WTC11 (cell line): ENCODE results near the gene CISD2. TPM values are rescaled to one million over a fixed set of nuclear protein-coding genes. Genes with fewer than 3 reads are reported as not detected.

Experiments
- ATAC-seq: fragments of 200-7000 bp; cut with Tn5 transposase; 2 replicates; pipeline ENCODE4 v1.10.0; 2021; ENCODE audit warnings: mild to moderate bottlenecking, moderate library complexity
- CTCF ChIA-PET: fragments of 300-600 bp; sonication (Branson Sonifier 250); formaldehyde crosslinking; loops from one replicate; lab custom pipeline; 2021; ENCODE audit warnings: antibody characterized with exemption; lab: Charles Lee
- POLR2A ChIA-PET: fragments of 350-600 bp; sonication (Branson Sonifier 250); formaldehyde crosslinking; loops from one replicate; lab custom pipeline; 2021; ENCODE audit warnings: antibody characterized with exemption; lab: Charles Lee
- DNase-seq: peaks from one replicate; pipeline ENCODE4 v3.0.0; 2021; ENCODE audit warnings: low spot score
- H3K27ac Mint-ChIP-seq: 2 replicates; pipeline ENCODE4 v1.8.0; 2021; ENCODE audit warnings: mixed read lengths
- H3K27me3 Mint-ChIP-seq: 2 replicates; pipeline ENCODE4 v1.8.0; 2021; ENCODE audit warnings: low read depth, mild to moderate bottlenecking, moderate library complexity, mixed read lengths
- H3K36me3 Mint-ChIP-seq: 2 replicates; pipeline ENCODE4 v1.8.0; 2021; ENCODE audit warnings: mixed read lengths
- H3K4me1 Mint-ChIP-seq: 2 replicates; pipeline ENCODE4 v1.8.0; 2022; ENCODE audit warnings: mixed read lengths
- H3K4me3 Mint-ChIP-seq: 2 replicates; pipeline ENCODE4 v1.8.0; 2021; ENCODE audit warnings: mild to moderate bottlenecking, moderate library complexity, mixed read lengths
- H3K9me3 Mint-ChIP-seq: 2 replicates; pipeline ENCODE4 v1.8.0; 2021; ENCODE audit warnings: mixed read lengths
- CREM ChIP-seq: sonication (generic); formaldehyde crosslinking; IDR thresholded peaks from 2 replicates; pipeline ENCODE4 v1.8.1; 2022; ENCODE audit warnings: mild to moderate bottlenecking, missing genetic modification reagents, moderate library complexity
- FOXK1 ChIP-seq: sonication (generic); formaldehyde crosslinking; IDR thresholded peaks from 2 replicates; pipeline ENCODE4 v1.8.0; 2022; ENCODE audit warnings: mild to moderate bottlenecking, moderate library complexity, missing genetic modification reagents
- GABPB1 ChIP-seq: sonication (generic); formaldehyde crosslinking; IDR thresholded peaks from 2 replicates; pipeline ENCODE4 v1.8.1; 2023; ENCODE audit warnings: mild to moderate bottlenecking, missing genetic modification reagents
- OVOL2 ChIP-seq: fragments of 250-450 bp; sonication (Bioruptor Pico); IDR thresholded peaks from 2 replicates; pipeline ENCODE4 v1.9.0; 2021; ENCODE audit warnings: mild to moderate bottlenecking, borderline replicate concordance
- SMAD3 ChIP-seq: sonication (generic); formaldehyde crosslinking; IDR thresholded peaks from 2 replicates; pipeline ENCODE4 v1.8.0; 2022; ENCODE audit warnings: missing genetic modification reagents, mild to moderate bottlenecking, borderline replicate concordance
- ZNF138 ChIP-seq: sonication (generic); formaldehyde crosslinking; conservative IDR thresholded peaks from 2 replicates; pipeline ENCODE4 v1.8.1; 2022; ENCODE audit warnings: mild to moderate bottlenecking, moderate library complexity, missing genetic modification reagents
- total RNA-seq: library from RNA; stranded (reverse); gene quantifications from 3 replicates; pipeline ENCODE4 v1.2.3, GENCODE V29; 2021
- TF ChIP-seq, protein P1 (sequence below): sonication (generic); formaldehyde crosslinking; IDR thresholded peaks from 2 replicates; pipeline ENCODE4 v1.8.1; 2023; ENCODE audit warnings: mild to moderate bottlenecking, moderate library complexity, missing genetic modification reagents
- TF ChIP-seq, protein P2 (sequence below): sonication (generic); formaldehyde crosslinking; IDR thresholded peaks from 2 replicates; pipeline ENCODE4 v1.8.1; 2023; ENCODE audit warnings: mild to moderate bottlenecking, missing genetic modification reagents, moderate library complexity
- TF ChIP-seq, protein P3 (sequence below): sonication (generic); formaldehyde crosslinking; IDR thresholded peaks from 2 replicates; pipeline ENCODE4 v1.8.1; 2023; ENCODE audit warnings: mild to moderate bottlenecking, missing genetic modification reagents
- TF ChIP-seq, protein P4 (sequence below): sonication (generic); formaldehyde crosslinking; IDR thresholded peaks from 2 replicates; pipeline ENCODE4 v1.8.0; 2022; ENCODE audit warnings: missing genetic modification reagents

Gene CISD2
- total RNA-seq, 1 experiment from 2014 or later = 30.0 TPM

DNA sequence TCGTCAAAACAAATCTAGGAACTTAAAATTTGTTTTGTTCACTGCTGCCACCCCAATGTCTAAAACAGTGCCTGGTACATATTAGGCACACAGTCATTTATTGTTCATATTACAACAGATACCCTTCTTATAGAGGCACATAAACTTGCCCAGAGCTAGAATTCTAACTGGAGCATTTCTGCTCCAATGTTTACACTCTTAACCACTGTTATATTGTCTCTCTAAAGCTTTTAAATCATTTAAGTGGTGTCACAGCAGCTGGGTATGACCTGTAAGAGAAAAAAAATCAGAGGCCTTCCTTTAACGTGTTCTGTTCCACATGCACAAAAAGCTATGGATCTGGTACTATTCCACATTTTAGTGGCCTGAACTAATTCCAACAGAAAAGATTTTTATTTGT lies 44.4 kb upstream of the CISD2 start (continued):
- TF ChIP-seq OVOL2 (no peak), CREM (CRISPR knock-in tag) (no peak)
- TF ChIP-seq, protein P1, sequence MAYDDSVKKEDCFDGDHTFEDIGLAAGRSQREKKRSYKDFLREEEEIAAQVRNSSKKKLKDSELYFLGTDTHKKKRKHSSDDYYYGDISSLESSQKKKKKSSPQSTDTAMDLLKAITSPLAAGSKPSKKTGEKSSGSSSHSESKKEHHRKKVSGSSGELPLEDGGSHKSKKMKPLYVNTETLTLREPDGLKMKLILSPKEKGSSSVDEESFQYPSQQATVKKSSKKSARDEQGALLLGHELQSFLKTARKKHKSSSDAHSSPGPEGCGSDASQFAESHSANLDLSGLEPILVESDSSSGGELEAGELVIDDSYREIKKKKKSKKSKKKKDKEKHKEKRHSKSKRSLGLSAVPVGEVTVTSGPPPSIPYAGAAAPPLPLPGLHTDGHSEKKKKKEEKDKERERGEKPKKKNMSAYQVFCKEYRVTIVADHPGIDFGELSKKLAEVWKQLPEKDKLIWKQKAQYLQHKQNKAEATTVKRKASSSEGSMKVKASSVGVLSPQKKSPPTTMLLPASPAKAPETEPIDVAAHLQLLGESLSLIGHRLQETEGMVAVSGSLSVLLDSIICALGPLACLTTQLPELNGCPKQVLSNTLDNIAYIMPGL (CRISPR knock-in tag) = no peak
- TF ChIP-seq, protein P2, sequence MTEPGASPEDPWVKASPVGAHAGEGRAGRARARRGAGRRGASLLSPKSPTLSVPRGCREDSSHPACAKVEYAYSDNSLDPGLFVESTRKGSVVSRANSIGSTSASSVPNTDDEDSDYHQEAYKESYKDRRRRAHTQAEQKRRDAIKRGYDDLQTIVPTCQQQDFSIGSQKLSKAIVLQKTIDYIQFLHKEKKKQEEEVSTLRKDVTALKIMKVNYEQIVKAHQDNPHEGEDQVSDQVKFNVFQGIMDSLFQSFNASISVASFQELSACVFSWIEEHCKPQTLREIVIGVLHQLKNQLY (CRISPR knock-in tag) = no peak

DNA sequence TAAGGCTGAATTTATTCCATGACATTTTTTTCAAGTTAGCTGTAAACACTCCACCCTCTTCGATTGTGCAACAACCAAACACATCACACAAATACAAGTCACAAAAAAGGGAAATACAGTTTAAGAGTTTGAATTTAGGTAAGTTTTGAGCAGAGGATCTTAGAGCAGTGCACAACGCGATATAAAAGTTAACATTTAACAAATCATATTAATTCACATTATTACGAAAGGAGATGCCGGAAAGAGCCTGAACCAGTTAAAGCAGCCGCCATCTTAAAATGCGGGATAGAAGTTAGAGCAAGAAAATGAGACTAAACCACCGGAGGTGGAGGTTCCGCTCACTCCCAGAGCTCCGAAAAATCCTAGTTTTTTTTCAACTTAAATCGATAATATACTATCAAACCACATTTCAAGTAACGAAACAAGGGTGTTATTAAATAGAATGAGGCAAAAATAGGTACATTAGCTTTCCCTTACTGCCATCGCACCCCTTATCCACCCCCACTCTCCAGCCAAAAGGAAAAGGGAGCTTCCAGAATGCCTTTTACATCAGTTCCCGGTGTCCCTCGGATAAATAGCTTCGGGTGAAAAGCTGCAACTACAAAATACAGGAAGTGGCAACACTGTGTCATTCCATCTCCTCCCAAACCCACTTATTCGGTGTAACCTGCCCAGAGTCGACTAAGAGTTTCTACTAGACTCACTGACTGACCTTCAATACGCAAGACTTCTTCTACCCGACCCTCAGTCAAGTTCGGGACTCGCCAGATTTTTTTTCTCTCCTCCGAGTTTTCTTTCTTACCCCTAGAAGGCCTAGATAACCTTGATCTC lies 43.3 kb upstream of the CISD2 start:
- ChIA-PET POLR2A (interaction anchor here (0.6 to 6.0 kb wide), 4 partner anchors 9 to 64 kb away, joined by 5 to 113 read pairs (median 8); partner anchors contain the start of genes CISD2 and MANBA), CTCF (no interaction called here)
- Mint-ChIP-seq H3K4me1 (peaks cover 52% of the 10 kb centered on the region), H3K9me3 (no peaks in the 10 kb centered on the region), H3K27ac (no peak overlapping the region), H3K36me3 (peaks cover 11% of the 10 kb centered on the region), H3K27me3 (no peaks in the 10 kb centered on the region), H3K4me3 (no peak overlapping the region)
- TF ChIP-seq, protein P3, sequence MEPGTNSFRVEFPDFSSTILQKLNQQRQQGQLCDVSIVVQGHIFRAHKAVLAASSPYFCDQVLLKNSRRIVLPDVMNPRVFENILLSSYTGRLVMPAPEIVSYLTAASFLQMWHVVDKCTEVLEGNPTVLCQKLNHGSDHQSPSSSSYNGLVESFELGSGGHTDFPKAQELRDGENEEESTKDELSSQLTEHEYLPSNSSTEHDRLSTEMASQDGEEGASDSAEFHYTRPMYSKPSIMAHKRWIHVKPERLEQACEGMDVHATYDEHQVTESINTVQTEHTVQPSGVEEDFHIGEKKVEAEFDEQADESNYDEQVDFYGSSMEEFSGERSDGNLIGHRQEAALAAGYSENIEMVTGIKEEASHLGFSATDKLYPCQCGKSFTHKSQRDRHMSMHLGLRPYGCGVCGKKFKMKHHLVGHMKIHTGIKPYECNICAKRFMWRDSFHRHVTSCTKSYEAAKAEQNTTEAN (CRISPR knock-in tag) = no peak
- TF ChIP-seq GABPB1 (CRISPR knock-in tag) (0 out of 2 replicates have a peak, but pooled peaks have one; percentile 22), FOXK1 (CRISPR knock-in tag) (peak; percentile 44; the same call in 1 of the 2 replicates), ZNF138 (CRISPR knock-in tag) (no peak), SMAD3 (CRISPR knock-in tag) (no peak)
- TF ChIP-seq, protein P4, sequence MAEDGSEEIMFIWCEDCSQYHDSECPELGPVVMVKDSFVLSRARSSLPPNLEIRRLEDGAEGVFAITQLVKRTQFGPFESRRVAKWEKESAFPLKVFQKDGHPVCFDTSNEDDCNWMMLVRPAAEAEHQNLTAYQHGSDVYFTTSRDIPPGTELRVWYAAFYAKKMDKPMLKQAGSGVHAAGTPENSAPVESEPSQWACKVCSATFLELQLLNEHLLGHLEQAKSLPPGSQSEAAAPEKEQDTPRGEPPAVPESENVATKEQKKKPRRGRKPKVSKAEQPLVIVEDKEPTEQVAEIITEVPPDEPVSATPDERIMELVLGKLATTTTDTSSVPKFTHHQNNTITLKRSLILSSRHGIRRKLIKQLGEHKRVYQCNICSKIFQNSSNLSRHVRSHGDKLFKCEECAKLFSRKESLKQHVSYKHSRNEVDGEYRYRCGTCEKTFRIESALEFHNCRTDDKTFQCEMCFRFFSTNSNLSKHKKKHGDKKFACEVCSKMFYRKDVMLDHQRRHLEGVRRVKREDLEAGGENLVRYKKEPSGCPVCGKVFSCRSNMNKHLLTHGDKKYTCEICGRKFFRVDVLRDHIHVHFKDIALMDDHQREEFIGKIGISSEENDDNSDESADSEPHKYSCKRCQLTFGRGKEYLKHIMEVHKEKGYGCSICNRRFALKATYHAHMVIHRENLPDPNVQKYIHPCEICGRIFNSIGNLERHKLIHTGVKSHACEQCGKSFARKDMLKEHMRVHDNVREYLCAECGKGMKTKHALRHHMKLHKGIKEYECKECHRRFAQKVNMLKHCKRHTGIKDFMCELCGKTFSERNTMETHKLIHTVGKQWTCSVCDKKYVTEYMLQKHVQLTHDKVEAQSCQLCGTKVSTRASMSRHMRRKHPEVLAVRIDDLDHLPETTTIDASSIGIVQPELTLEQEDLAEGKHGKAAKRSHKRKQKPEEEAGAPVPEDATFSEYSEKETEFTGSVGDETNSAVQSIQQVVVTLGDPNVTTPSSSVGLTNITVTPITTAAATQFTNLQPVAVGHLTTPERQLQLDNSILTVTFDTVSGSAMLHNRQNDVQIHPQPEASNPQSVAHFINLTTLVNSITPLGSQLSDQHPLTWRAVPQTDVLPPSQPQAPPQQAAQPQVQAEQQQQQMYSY = peak; percentile 79
- TF ChIP-seq, protein P1 (CRISPR knock-in tag) = peak; percentile 22; the same call in 1 of the 2 replicates
- DNase-seq = no peak
- no peak for ATAC-seq
